ENCODE measurements around the gene RYR1.

RYR1 gene

DNA sequence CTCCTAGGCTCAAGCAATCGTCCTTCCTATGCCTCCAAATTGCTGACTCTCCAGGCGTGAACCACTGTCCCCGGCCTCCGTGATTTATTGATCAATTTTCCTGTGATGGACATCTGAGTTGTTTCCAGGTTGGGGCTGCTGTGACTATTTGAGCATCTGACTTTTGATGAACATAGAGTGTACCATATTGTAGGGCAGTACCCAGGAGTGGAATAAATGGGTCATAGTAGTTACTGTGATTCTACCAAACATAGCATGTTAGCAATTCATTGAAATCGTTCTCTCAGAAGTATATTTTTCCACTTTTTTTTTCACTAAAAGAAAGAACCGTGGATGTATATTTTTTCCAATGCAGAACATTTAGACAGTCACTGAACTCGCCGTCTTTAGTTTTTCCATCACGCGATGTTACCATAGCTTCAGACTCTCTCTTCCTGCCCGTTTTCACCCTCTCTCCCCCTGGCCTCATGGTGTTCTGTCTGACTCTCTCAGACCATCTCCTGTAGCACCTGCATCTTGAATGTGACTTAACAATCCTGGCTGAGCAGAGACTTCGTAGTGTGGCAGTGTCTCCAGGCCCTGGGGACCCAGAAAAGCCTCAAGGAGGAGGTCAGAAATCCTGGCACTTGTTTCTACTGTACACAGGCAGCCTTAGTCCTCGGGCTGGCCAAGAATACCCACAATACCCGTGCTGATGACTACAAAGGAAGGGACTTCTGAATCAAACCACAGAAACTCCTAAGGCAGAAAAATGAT is 4.3 kb upstream of the RYR1 start:
- peak; percentile 75 for DNase-seq

DNA sequence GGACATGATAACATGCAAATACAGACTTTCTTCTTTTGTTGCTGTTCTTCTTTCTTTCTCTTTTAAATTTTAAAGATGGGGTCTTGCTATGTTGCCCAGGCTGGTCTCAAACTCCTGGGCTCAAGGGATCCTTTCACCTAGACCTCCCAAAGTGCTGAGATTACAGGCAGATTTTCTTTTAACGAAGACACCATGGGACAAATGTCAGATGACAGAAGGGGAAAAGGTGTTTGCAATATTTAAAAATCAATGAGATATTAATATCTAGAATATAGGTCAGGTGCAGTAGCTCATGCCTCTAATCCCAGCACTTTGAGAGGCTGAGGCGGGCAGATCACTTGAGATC is 3.7 kb upstream of the RYR1 start:
- DNase-seq, result no peak

DNA sequence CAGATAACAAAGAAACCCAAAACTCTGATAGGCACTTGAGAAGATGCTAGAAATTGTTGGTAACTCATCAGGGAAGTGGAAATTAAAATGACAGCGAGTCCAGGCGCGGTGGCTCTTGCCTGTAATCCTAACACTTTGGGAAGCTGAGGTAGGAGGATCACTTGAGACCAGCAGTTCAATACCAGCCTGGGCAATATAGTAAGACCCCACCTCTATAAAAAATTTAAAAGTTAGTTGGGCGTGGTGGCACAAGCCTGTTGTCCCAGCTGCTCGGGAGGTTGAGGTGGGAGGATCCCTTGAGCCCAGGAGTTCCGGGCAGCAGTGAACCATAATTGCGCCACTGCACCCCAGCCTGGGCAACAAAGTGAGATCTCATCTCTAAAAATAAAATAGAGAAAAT is 2.6 kb upstream of the RYR1 start:
- no peak for DNase-seq

DNA sequence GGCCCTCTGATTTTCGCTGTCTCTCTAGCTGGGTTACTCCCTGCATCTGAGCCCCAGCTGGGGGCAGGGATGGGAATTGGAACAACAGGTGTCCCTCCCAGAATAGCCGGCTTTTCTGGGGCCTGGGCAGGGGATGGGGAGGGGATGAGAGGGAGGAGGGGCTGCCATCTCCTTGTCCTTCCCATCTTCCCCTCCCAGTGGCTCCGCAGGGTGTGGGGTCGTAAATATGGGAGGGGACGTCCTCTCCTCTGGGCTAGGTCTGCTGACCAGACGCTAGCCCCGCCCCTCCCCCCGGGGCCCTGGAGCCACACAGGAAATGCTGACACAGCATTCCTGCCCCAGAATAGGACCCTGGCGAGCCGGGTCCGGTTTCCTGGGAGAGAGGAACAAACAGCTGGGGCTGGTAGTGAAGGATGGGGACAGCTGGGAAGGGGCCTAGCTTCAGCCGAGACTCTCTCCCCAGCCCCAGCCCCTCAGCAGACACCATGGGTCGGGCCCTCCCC is 1.1 kb downstream of the RYR1 start:
- no peak for DNase-seq

DNA sequence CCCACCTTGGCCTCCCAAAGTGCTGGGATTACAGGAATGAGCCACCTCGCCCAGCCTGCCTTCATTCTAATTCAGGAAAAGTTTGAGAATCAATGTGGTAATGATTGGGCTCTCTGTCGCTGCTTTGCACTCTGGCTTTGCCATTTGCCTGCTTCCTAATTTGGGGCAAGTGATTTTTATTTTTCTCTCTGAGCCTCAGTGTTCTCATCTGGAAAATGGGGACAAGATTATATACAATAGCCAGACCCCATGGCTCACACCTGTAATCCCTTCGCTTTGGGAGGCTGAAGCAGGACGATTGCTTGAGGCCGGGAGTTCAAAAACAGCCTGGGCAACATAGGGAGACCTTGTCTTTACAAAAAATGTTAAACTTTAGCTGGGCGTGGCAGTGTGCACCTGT is 3.8 kb downstream of the RYR1 start:
- DNase-seq, result no peak

- no peak for DNase-seq
Observed at GRCh38 chr19:38437917-38438316, 4.4 kb downstream of the RYR1 start.

DNA sequence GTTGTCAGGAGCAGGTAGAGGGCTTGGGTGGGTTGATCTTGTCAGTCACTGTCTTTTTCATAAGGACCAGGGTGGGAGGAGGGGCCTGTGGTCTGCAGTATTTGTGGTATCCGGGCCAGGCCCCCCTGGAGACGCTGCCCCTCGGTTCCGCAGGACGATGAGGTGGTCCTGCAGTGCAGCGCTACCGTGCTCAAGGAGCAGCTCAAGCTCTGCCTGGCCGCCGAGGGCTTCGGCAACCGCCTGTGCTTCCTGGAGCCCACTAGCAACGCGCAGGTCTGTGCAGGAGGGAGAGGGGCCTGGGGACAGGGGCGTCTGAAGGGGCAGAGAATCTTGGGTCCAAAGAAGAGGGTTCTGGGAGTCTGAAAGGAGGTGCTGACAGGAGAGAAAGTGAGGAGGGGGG is 7.1 kb downstream of the RYR1 start:
- DNase-seq, result no peak

GRCh38 chr19:38441657-38442348 is 8.3 kb downstream of the RYR1 start:
- no peak for DNase-seq

GRCh38 chr19:38442736-38443135 is 9.2 kb downstream of the RYR1 start:
- no peak for DNase-seq

GRCh38 chr19:38443458-38443999 is 10.0 kb downstream of the RYR1 start:
- no peak for DNase-seq

- no peak for DNase-seq
Observed at GRCh38 chr19:38444026-38444425, 10.5 kb downstream of the RYR1 start.

DNA sequence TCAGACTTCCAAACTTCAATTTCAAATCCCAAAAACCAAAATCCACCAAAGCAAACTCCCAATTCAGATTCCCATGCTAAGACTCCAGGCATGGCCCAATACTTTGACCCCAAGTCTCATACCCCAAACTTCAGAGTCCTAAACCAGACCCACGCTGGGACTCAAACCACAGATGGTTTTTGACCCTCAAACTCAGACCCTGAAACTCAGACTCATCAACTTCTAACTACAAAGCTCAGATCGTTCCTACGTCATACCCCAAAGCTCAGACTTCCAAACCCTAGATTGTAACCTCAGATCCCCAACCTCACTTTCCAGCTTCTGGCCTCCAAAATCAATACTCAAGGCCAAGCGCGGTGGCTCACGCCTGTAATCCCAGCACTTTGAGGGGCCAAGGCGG is 11.9 kb downstream of the RYR1 start:
- no peak for DNase-seq

DNA sequence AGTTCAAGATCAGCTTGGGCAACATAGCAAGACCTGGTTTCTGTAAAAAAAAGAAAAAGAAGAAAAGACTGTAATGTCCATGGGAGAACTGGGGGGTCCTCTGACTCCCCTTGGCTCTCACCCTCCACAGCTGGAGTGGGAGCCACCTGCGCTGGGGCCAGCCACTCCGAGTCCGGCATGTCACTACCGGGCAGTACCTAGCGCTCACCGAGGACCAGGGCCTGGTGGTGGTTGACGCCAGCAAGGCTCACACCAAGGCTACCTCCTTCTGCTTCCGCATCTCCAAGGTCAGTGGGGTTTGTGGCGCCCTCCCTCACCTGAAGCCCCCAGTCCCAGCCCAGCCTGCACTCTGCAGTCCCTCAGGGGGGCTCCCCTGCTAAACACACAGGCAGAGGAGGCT is 14.7 kb downstream of the RYR1 start:
- no peak for DNase-seq

DNA sequence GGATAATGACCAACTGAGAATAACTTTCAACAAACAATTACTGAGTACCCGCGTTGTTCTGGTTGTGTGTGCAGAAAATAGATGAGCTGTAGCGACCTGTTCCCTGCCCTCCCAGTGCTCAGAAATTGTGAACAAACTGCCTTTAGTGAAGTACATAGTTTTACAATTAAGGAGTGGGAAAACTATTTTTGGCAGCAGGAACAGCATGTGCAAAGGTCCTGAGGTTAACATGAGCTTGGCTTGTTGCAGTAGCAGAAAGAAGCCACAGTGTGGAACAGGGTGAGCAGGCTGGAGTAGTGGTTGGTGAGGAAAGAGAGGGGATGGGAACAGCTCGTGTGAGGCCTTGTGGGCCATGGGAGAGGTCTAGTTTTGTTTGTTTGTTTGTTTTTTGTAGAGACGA is 16.0 kb downstream of the RYR1 start:
- no peak for DNase-seq

- DNase-seq, result no peak
Observed at GRCh38 chr19:38451036-38451435, 17.5 kb downstream of the RYR1 start.

- no peak for DNase-seq
Observed at GRCh38 chr19:38451629-38452028, 18.1 kb downstream of the RYR1 start.

DNA sequence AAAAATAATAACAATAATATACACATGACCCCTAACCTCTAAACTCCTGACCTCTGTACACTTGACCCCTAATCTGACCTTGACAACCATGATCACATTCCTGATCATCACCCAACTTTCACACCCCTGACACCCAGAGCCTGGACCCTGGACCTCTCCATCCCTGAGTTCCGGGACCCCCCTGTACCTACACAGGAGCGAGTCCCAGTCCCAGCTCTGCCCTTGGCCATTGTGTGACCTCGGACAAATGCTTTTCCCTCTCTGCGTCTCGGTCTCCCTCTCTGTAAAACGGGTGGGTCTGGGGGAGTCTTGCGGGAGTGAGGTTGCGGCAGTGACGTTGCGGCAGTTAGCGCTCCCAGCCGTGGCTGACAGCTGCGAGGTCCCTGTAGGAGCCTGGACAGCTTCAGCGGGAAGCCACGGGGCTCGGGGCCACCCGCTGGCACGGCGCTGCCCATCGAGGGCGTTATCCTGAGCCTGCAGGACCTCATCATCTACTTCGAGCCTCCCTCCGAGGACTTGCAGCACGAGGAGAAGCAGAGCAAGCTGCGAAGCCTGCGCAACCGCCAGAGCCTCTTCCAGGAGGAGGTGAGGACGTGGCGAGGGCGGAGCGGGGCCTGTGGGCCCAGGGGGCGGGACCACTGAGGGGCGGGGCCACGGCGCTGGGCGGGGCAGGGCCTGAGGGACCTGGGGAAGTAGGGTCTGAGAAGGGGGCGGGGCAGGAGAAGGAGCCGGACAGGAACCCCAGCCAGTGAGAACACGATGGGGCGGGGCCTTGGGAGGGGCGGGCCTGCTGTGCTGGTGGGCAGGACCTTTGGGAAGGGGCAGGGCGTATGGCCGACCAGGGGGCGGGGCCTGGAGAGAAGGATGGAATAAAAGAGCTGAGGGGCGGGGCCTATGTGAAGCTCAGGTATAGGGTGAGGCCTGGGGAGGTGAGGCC is 19.2 kb downstream of the RYR1 start:
- no peak for DNase-seq

- no peak for DNase-seq
Observed at GRCh38 chr19:38453596-38453995, 20.1 kb downstream of the RYR1 start.

DNA sequence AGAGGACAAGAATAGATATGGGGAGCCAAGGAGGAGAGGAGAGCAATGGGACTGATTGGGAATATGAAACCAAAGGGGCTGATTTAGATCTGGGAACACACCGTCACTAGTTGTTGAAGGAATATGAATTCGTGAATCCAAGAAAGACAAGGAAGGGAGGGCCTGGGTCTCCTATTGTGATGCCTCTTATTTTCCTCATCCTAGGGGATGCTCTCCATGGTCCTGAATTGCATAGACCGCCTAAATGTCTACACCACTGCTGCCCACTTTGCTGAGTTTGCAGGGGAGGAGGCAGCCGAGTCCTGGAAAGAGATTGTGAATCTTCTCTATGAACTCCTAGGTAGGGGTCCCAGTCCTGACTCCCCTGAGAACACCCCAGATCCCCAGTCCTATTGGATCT is 21.5 kb downstream of the RYR1 start:
- no peak for DNase-seq

DNA sequence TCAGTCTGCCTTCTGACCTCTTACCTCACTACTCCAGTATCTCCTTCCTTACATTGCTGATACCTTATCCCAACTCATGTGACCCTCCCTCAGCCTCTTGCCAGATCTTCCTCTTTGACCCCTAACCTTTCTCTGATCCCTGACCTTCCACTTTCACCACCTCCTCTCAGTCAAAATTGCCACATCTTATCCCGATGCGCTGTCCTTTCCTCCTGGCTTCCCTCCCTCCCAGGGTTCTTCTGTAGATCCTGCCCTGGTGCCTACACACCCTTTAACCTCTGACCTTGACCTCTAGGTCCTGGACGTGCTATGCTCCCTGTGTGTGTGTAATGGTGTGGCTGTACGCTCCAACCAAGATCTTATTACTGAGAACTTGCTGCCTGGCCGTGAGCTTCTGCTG is 23.7 kb downstream of the RYR1 start:
- no peak for DNase-seq

GRCh38 chr19:38457690-38458405 is 24.4 kb downstream of the RYR1 start:
- no peak for DNase-seq

DNA sequence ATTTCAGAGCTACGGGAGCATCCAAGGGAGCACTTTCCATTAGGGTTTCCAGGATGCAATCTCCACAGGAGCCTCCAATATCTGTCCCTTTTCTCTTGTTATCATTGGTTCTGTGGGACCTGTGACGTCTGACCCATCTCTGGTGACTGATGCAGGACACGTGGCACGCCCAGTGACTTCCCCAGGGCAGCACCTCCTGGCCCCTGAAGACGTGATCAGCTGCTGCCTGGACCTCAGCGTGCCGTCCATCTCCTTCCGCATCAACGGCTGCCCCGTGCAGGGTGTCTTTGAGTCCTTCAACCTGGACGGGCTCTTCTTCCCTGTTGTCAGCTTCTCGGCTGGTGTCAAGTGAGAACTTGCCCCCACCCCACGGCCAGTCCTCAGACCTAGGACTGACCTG is 25.5 kb downstream of the RYR1 start:
- no peak for DNase-seq

DNA sequence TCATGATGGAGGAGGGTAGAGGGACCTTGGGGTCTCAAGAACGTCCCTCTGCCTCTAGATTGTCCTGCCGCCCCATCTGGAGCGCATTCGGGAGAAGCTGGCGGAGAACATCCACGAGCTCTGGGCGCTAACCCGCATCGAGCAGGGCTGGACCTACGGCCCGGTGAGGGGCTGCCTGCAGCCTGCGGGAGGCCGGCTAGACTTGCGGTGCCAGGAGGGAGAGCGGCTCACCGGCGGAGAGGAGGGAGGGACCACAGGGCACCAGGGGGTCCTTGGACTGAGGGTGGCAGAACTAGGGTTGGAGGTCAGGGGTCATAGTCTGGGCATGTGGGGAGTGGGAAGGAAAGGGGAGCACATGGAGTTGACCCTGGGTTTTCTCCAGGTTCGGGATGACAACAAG is 29.9 kb downstream of the RYR1 start:
- DNase-seq, result no peak
